ENCODE data around the gene RNF180.

RNF180 gene

DNA sequence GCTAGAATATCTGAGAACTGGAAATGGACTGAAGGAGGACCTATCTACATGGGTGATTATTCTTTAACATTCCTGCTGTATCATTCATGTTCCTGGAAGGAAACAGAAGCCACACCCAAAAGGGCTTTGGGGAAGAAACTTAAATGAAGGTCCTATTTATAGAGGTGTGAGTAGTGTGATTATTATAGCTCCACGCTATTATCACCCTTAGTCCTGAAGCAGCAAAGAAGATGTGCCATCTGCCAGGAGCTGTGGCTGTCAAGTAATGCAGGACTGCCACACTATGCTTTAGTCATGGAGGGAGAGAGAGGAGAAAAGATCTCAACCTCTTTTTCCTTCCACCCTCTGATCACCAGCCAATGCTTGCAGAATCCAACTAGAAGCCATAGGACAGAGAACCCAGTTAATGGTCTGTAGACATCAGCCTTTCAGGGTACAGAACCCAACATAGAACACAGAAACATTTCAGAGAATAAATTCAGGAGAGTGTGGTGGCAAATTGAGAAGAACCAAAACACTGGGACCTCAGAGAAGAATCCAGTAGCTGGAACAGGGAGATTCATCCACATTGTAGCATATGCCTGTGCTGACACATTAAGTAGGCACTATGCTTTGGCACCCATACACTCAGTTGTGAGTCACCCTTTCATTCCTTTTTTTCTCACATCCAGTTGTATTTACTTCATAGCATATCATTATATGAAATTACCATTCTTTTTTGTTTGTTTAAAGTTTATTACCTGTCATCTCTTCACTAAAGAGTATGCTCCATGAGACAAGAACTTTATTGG lies 21.0 kb upstream of the RNF180 start:
- no peaks in the 10 kb centered on the region for H3K9me3 ChIP-seq (ENCODE audit: control insufficient read depth, insufficient read depth, low read depth, low read length)
- TF ChIP-seq ZFHX2 (tag by site-specific recombination; conservative IDR thresholded peaks at IDR 0.05) = no peak
- TF ChIP-seq ZNF76 (tag by site-specific recombination; IDR thresholded peaks at IDR 0.05; ENCODE audit: borderline replicate concordance, low read depth) = no peak
- no peak for TF ChIP-seq ZBTB1 (tag by site-specific recombination; IDR thresholded peaks at IDR 0.05)
- no peak for TF ChIP-seq ZNF274 (IDR thresholded peaks at IDR 0.05; ENCODE audit: low read length)
- TF ChIP-seq ZNF274 (tag by site-specific recombination; IDR thresholded peaks at IDR 0.05; ENCODE audit: borderline replicate concordance) = no peak
- TF ChIP-seq ZNF580 (tag by site-specific recombination; IDR thresholded peaks at IDR 0.05) = no peak
- TF ChIP-seq GLI2 (tag by site-specific recombination; IDR thresholded peaks at IDR 0.05; ENCODE audit: borderline replicate concordance, low read depth) = no peak
- no peak for TF ChIP-seq KLF10 (tag by site-specific recombination; IDR thresholded peaks at IDR 0.05)
- no peak for TF ChIP-seq ZNF555 (tag by site-specific recombination; conservative IDR thresholded peaks at IDR 0.05)
- TF ChIP-seq ZNF621 (tag by site-specific recombination; IDR thresholded peaks at IDR 0.05) = no peak
- no peak for TF ChIP-seq ZNF157 (tag by site-specific recombination; IDR thresholded peaks at IDR 0.05)
- TF ChIP-seq, protein P1, sequence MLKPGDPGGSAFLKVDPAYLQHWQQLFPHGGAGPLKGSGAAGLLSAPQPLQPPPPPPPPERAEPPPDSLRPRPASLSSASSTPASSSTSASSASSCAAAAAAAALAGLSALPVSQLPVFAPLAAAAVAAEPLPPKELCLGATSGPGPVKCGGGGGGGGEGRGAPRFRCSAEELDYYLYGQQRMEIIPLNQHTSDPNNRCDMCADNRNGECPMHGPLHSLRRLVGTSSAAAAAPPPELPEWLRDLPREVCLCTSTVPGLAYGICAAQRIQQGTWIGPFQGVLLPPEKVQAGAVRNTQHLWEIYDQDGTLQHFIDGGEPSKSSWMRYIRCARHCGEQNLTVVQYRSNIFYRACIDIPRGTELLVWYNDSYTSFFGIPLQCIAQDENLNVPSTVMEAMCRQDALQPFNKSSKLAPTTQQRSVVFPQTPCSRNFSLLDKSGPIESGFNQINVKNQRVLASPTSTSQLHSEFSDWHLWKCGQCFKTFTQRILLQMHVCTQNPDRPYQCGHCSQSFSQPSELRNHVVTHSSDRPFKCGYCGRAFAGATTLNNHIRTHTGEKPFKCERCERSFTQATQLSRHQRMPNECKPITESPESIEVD (tag by site-specific recombination; IDR thresholded peaks at IDR 0.05) = no peak
- no peak for TF ChIP-seq HIC1 (tag by site-specific recombination; IDR thresholded peaks at IDR 0.05)
- no peak for TF ChIP-seq KLF16 (tag by site-specific recombination; IDR thresholded peaks at IDR 0.05)
- TF ChIP-seq ZNF596 (tag by site-specific recombination; IDR thresholded peaks at IDR 0.05) = no peak
- no peak overlapping the region for H3K4me3 ChIP-seq (ENCODE audit: low read depth, low read length)
- H3K4me1 ChIP-seq (ENCODE audit: control insufficient read depth, insufficient read depth, low read length) = no peaks in the 10 kb centered on the region
- no peaks in the 10 kb centered on the region for H3K36me3 ChIP-seq (ENCODE audit: control insufficient read depth in 2 of 2, insufficient read depth in 1 of 2, low read length in 2 of 2)
- ChIA-PET POLR2A (no interaction called here), CTCF (interaction anchor here (1.0 to 4.1 kb wide), 5 partner anchors 63 to 466 kb away, joined by 3 to 42 read pairs (median 5); no protein-coding TSS in a partner anchor)
- H3K27ac ChIP-seq (ENCODE audit: extremely low read depth, low read depth, low read length) = no peak overlapping the region

DNA sequence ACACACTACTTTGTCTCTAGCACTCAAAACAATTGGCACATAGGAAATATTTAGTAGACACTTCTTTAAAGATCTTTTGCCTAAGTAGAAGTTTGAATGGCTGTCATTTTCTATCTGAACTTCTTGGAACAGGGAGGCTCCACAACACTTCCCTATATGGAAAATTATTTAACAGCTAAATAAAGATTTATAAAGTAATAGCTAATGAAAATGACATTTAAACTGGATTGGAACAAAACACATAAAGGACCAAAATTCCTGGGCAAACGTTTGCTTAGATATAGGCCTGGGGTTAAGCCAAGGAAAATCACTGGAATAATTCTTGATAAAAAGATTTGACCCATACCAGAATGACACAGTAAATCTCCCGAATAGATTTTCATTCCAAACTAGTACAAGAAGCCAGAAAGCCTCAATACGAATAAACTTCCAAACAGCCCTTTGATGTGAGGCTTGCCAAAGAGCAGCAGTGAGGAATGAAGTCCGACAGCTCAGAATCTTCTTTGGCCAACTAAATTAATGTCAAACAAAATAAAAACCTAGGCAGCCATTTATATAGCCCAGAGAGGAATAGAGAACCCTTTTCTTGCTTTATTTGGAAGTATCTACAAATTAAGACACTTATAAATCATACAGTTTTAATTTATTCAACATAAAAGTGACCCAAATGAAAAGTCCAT lies 20.3 kb upstream of the RNF180 start:
- H3K4me1 ChIP-seq (ENCODE audit: control insufficient read depth, insufficient read depth, low read length) = no peaks in the 10 kb centered on the region
- CTCF ChIA-PET = interaction anchor here (1.0 to 4.1 kb wide), 4 partner anchors 62 to 466 kb away, joined by 3 to 42 read pairs (median 6); no protein-coding TSS in a partner anchor
- POLR2A ChIA-PET = no interaction called here
- TF ChIP-seq ZNF10 (tag by site-specific recombination; IDR thresholded peaks at IDR 0.05) (no peak), ZNF157 (tag by site-specific recombination; IDR thresholded peaks at IDR 0.05) (no peak), HOXA7 (CRISPR knock-in tag; IDR thresholded peaks at IDR 0.05; ENCODE audit: borderline replicate concordance) (no peak), ZNF341 (tag by site-specific recombination; IDR thresholded peaks at IDR 0.05; ENCODE audit: low read depth) (no peak)
- TF ChIP-seq, protein P2, sequence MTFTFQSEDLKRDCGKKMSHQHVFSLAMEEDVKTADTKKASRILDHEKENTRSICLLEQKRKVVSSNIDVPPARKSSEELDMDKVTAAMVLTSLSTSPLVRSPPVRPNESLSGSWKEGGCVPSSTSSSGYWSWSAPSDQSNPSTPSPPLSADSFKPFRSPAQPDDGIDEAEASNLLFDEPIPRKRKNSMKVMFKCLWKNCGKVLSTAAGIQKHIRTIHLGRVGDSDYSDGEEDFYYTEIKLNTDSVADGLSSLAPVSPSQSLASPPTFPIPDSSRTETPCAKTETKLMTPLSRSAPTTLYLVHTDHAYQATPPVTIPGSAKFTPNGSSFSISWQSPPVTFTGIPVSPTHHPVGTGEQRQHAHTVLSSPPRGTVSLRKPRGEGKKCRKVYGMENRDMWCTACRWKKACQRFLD (tag by site-specific recombination; IDR thresholded peaks at IDR 0.05) = no peak
- no peaks in the 10 kb centered on the region for H3K9me3 ChIP-seq (ENCODE audit: control insufficient read depth, insufficient read depth, low read depth, low read length)
- H3K36me3 ChIP-seq (ENCODE audit: control insufficient read depth in 2 of 2, insufficient read depth in 1 of 2, low read length in 2 of 2) = no peaks in the 10 kb centered on the region
- no peak overlapping the region for H3K27ac ChIP-seq (ENCODE audit: extremely low read depth, low read depth, low read length)
- no peak overlapping the region for H3K4me3 ChIP-seq (ENCODE audit: low read depth, low read length)
